ENCODE results near the gene SORT1.

GRCh38 chr1:109283748-109284600 lies 113.7 kb downstream of the SORT1 start:
- TF ChIP-seq CTCF (IDR thresholded peaks at IDR 0.05) (no peak), POLR2A (IDR thresholded peaks at IDR 0.05; ENCODE audit: low read depth) (no peak), EP300 (IDR thresholded peaks at IDR 0.05) (no peak)
